GM12873 (cell line): ENCODE measurements around the gene LRIG1.

ENCODE experiments used
- TF ChIP-seq, protein P1 (sequence below): IDR thresholded peaks from 2 replicates; pipeline ENCODE4 v1.5.1; 2012; ENCODE audit warnings: low read depth, mild to moderate bottlenecking, moderate library complexity, low read length, control low read depth; ENCODE audit not compliant: insufficient read depth; ENCODE audit errors: missing control alignments

The LRIG1 gene

GRCh38 chr3:66497985-66498671, 2.7 kb downstream of the LRIG1 start:
- TF ChIP-seq, protein P1, sequence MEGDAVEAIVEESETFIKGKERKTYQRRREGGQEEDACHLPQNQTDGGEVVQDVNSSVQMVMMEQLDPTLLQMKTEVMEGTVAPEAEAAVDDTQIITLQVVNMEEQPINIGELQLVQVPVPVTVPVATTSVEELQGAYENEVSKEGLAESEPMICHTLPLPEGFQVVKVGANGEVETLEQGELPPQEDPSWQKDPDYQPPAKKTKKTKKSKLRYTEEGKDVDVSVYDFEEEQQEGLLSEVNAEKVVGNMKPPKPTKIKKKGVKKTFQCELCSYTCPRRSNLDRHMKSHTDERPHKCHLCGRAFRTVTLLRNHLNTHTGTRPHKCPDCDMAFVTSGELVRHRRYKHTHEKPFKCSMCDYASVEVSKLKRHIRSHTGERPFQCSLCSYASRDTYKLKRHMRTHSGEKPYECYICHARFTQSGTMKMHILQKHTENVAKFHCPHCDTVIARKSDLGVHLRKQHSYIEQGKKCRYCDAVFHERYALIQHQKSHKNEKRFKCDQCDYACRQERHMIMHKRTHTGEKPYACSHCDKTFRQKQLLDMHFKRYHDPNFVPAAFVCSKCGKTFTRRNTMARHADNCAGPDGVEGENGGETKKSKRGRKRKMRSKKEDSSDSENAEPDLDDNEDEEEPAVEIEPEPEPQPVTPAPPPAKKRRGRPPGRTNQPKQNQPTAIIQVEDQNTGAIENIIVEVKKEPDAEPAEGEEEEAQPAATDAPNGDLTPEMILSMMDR: no peak

DNA sequence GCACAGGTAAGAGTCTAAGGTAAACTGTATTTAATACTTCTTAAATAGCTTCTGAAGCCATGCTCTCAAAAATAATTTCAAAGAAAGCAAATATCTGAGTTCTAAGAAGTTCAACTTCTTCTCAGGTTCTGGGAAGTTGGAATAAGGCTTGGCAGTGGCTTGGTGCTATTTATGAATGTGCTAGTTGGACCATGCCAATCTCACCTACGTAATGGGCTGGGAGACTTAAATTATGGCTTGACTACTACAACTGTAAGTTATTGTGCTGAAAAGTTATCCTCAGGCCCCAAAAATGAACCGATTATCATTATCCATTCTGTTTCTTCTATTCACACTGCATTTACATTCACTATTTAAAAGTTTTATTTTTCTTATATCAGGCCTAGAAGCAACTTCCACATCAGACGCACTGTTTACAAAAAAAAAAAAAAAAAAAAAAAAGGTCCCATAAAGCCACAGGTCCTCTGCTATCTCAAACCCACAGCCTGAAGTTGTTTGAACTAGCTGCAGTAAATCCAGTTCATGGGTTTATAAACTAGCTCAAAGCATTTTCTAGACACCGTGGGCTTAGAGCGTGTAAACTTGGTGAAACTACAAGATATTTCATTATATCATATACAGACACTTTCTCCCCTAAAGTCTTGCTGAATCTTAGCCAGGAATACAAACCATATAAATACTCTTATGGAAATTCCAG, 3.4 kb downstream of the LRIG1 start:
- TF ChIP-seq, protein P1: no peak

DNA sequence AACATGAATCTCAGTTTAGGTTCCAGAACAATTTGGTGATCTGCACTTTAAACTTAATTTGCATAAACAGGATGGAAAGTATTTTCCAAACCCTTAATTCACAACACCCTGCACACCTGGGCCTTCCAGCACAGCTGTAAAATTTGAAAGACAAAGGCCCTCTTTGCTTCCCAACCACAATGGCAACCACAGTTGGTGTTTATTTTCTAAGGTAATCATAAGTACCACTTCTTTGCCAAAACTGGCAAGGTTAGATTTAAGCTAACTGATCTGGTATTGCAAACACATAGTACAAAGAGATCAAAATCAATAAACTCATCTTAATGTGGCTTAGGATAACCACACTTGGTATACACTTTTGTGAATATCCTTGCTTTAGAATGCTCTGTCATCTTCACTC, 4.1 kb downstream of the LRIG1 start:
- TF ChIP-seq, protein P1: no peak

DNA sequence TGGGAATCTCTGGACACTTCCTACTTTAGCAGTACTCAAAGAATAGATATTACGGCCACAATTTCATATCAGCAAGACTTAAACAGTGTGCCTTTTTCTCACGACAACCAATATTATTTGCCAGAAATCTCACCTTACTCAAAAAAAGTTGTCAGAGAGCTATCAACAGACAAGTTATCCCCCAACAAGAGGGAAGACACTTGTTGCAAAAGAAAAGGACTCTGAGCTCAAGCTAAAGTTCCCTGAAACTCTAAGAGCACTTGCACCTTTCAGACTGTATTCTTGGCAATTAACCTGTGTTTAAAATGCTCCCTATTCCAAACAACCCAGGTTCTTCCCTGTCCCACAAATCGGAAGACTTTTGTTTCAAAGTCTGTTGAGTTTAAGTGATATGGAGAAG, 4.5 kb downstream of the LRIG1 start:
- TF ChIP-seq, protein P1: no peak

GRCh38 chr3:66495668-66496045, 5.2 kb downstream of the LRIG1 start:
- TF ChIP-seq, protein P1: no peak

DNA sequence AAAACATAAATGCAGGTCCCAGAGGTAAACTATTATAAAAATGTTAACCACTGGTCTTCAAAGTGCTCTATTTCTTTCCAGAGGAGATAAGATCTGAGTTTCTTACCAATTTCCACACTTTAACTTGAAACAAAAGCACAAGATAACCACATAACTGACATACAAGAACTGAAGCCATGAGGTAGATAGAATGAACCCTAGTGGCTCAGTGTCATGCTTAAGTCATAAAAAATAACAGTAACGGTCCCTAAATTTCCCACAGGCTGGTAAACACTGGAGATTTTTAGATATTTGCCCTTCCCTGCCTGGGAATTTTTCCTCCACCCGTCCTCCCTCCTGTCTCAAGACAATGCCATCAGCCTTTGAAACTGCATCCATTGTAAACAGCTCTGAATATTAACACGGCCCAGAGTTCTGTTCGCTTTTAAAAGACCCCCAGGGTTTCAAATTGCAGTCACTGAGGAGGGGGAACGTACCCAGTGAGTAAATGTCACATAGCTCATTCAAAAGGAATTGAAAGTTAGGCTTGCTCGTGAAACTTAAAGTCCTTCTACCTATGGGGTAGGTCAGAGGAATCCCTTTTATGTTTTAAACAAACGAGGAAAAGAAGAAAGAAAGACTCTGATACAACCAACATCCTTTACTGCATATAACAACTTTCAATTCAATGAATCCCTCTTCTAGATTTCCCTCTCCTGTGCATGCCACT, 5.7 kb downstream of the LRIG1 start:
- TF ChIP-seq, protein P1: no peak

- TF ChIP-seq, protein P1: no peak
Observed at GRCh38 chr3:66493458-66494099, 7.2 kb downstream of the LRIG1 start.
